Measurements from ENCODE around the gene ARHGDIG. TPM values are rescaled to one million over a fixed set of nuclear protein-coding genes. Genes with fewer than 3 reads are reported as not detected.

Gene ARHGDIG
- total and polyA plus RNA-seq, 4 donors, result 0.75 to 3.1 TPM; not detected in 2

DNA sequence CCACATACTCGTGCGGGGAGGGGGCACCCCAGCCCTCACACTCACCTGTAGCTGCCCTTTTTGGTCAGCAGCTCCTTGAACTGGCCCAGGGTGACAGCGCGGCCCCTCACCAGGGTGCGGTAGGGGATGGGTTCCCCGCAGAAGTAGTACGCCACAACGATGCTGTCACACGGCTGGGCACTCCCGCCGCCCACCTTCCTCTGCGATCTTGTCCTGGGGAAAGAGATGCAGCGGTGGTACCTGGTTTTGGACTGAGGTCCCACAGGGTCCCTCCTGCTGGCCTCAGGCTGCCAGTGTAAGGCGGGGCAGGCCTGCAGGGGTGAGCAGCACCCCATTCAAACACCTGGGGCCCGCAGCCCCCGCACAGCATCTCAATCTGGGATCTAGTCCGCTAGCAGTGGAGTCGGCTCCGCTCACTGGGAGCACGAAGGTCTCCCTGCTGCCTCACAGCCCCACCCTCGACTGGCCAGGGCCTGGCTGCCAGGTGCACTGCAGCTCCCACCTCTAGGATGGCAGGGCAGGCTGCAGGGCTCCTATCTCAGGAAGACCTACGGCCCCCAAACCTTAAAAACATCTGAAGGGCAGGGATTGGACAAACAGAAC is 9.1 kb downstream of the ARHGDIG start:
- ATAC-seq (ENCODE audit: low FRiP score), result no peak
- Histone ChIP-seq H3K36me3 (ENCODE audit: control insufficient read depth in 1 of 2, insufficient read depth in 2 of 2, low read length in 1 of 2) (peaks cover 0 to 2% of the 10 kb centered on the region in 2 donors), H3K4me3 (ENCODE audit: low read length in 2 of 2) (no peak overlapping the region), H3K4me1 (ENCODE audit: control insufficient read depth in 1 of 2, insufficient read depth in 2 of 2, low read length in 2 of 2) (no peaks in the 10 kb centered on the region), H3K27ac (ENCODE audit: low read depth in 1 of 2, low read length in 2 of 2) (no peak overlapping the region), H3K27me3 (ENCODE audit: control insufficient read depth in 1 of 2, insufficient read depth in 2 of 2, low read length in 1 of 2) (no peaks in the 10 kb centered on the region), H3K9me3 (ENCODE audit: control insufficient read depth, low read length) (no peaks in the 10 kb centered on the region)
- DNase-seq, result no peak
- 94 to 95% methylated on average over 22 of the region's 22 CpGs for WGBS, 2 donors
- intact Hi-C loops (cut with DNase I), result no loop called here

DNA sequence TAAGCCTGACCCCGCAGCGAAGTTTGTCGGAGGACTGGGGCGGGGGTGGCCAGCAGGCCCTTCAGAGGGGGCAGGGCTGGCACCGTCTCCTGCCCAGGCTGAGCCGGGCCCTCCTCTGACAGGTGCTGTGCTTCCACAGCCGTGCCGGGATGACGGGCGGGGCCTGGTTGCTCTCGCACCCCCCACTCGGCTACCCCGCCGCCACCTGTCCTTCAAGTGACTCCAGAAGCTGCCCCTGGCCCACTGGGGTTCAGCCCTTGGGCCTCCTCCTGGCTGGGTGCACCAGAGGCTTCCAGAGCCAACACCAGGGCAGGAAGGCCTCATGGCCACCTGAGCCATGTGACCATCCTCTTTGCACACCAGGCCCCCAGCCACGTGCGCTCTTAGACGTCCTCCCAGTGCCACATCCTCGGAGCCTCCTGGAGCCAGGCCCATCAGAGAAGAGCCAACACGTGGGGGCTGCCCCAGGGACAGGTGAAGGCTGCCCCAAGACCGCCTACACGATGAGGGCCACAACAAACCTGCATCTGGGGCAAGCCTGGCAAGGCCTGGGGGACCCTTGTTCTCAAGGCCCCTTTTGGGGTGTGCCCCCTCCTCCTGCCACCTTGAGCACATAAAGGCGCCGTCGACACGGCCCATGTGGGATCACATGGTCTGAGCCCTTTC is 9.8 kb downstream of the ARHGDIG start:
- intact Hi-C loops (cut with DNase I), result no loop called here
- no peak overlapping the region for H3K4me3 ChIP-seq (ENCODE audit: low read length in 2 of 2)
- ATAC-seq (ENCODE audit: low FRiP score) (no peak), DNase-seq (no peak)
- H3K27ac ChIP-seq (ENCODE audit: low read depth in 1 of 2, low read length in 2 of 2), result no peak overlapping the region
- no peaks in the 10 kb centered on the region for H3K4me1 ChIP-seq (ENCODE audit: control insufficient read depth in 1 of 2, insufficient read depth in 2 of 2, low read length in 2 of 2)
- 90 to 91% methylated on average over 25 of the region's 25 CpGs for WGBS, 2 donors
- no peaks in the 10 kb centered on the region for H3K9me3 ChIP-seq (ENCODE audit: control insufficient read depth, low read length)
- peaks cover 0 to 2% of the 10 kb centered on the region in 2 donors for H3K36me3 ChIP-seq (ENCODE audit: control insufficient read depth in 1 of 2, insufficient read depth in 2 of 2, low read length in 1 of 2)
- no peaks in the 10 kb centered on the region for H3K27me3 ChIP-seq (ENCODE audit: control insufficient read depth in 1 of 2, insufficient read depth in 2 of 2, low read length in 1 of 2)

DNA sequence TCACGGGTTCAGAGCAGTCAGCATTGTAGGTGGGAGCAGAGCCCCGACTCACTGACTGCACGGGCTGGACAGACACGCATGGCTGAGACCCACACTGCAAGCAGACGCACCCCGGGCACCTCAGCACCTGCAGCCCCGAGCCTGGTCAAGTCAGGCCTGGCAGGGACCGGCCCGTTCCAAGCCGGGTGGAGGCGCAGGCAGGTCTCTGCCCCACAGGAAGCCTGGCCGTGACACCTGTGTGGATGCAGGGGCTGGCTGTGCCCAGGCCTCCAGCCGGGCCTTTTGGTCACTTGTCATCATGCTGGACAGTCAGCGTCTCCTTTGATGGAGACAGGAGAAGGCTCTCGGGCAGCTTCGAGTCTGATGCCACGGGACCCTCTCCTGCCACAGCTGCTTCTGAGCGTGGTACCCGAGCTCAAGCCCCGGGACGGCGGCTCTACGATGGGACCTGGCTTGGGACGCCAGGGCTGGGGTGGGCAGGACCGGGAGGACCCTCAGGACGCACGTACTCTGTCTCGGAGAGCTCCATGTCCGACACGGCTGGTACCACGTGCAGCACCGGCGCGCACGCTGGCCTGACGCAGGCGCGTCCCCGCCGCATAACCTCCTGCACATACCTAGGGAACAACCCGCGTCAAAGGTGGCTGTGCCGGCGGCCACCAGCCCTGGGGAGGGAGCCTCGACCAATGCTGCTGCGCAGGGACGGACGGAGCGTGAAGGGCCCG is 10.5 kb downstream of the ARHGDIG start:
- Histone ChIP-seq H3K27ac (ENCODE audit: low read depth in 1 of 2, low read length in 2 of 2) (no peak overlapping the region), H3K4me3 (ENCODE audit: low read length in 2 of 2) (no peak overlapping the region), H3K27me3 (ENCODE audit: control insufficient read depth in 1 of 2, insufficient read depth in 2 of 2, low read length in 1 of 2) (no peaks in the 10 kb centered on the region), H3K36me3 (ENCODE audit: control insufficient read depth in 1 of 2, insufficient read depth in 2 of 2, low read length in 1 of 2) (peaks cover 0 to 2% of the 10 kb centered on the region in 2 donors), H3K4me1 (ENCODE audit: control insufficient read depth in 1 of 2, insufficient read depth in 2 of 2, low read length in 2 of 2) (no peaks in the 10 kb centered on the region), H3K9me3 (ENCODE audit: control insufficient read depth, low read length) (no peaks in the 10 kb centered on the region)
- DNase-seq (no peak), ATAC-seq (ENCODE audit: low FRiP score) (no peak)
- intact Hi-C loops (cut with DNase I), result no loop called here
- WGBS, 2 donors, result 94 to 95% methylated on average over 49 to 50 of the region's 50 CpGs

DNA sequence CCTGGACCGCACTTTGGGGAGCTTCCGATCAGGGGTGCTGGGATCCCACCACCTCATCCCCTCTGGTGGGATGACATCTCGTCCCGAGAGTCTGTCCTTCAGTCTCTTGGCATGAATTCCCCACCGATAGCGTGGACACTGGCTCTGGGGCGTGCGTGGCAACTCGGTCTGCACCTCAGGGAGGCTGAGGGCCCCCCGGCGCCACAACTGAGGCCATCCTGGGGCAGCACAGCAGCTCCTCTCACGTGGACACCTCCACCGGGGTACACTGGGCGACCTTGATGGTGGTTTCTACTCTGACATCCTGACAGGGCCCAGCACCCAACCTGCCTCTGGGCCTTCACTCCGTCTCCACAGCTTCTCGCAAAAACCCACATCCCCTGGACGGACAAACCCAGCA is 11.1 kb downstream of the ARHGDIG start:
- ATAC-seq (ENCODE audit: low FRiP score) (no peak), DNase-seq (no peak)
- H3K4me1 ChIP-seq (ENCODE audit: control insufficient read depth in 1 of 2, insufficient read depth in 2 of 2, low read length in 2 of 2), result no peaks in the 10 kb centered on the region
- WGBS, 2 donors, result 90 to 94% methylated on average over 17 of the region's 17 CpGs
- H3K27ac ChIP-seq (ENCODE audit: low read depth in 1 of 2, low read length in 2 of 2), result no peak overlapping the region
- intact Hi-C loops (cut with DNase I), result no loop called here
- no peak overlapping the region for H3K4me3 ChIP-seq (ENCODE audit: low read length in 2 of 2)
- peaks cover 0 to 2% of the 10 kb centered on the region in 2 donors for H3K36me3 ChIP-seq (ENCODE audit: control insufficient read depth in 1 of 2, insufficient read depth in 2 of 2, low read length in 1 of 2)
- H3K9me3 ChIP-seq (ENCODE audit: control insufficient read depth, low read length), result no peaks in the 10 kb centered on the region
- H3K27me3 ChIP-seq (ENCODE audit: control insufficient read depth in 1 of 2, insufficient read depth in 2 of 2, low read length in 1 of 2), result no peaks in the 10 kb centered on the region

DNA sequence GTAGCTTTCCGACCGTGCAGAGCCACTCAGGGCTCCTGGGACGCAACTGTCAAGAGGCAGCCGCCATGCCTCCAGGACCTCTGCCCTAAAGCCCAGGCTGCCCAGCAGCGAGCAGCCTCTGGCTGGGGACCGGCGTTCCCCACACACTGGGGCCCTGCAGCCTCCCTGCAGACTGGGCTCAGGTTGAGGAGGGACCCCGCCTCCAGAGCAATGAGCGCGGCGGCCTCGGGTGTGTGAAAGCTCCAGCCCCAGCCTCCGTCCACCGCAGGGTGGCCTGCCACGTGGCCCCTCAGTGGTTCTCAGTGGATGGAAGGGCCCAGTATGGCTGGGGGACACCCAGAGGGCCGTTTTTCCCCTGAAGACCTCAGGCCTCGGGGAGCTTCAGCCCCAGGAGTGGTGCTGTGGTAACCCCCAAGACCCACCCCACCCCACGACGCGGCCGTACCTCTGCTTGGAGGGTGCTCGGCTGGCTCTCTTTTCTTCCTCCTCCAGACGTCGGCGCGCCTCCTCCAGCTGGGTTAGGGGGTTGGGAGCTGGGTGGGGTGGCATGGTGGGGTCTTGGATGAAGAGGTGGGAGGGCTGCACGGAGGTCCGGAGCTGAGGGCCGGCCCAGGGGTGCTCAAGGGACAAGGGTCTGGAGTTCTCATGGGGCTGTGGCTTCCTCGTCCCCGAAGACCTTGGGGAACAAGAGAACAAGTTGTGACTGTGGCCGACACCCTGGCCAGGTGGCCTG is 12.8 kb downstream of the ARHGDIG start:
- H3K36me3 ChIP-seq (ENCODE audit: control insufficient read depth in 1 of 2, insufficient read depth in 2 of 2, low read length in 1 of 2), result peaks cover 0 to under 1% of the 10 kb centered on the region in 2 donors
- H3K27me3 ChIP-seq (ENCODE audit: control insufficient read depth in 1 of 2, insufficient read depth in 2 of 2, low read length in 1 of 2), result no peaks in the 10 kb centered on the region
- DNase-seq, result no peak
- intact Hi-C loops (cut with DNase I), result no loop called here
- H3K4me3 ChIP-seq (ENCODE audit: low read length in 2 of 2), result no peak overlapping the region
- no peaks in the 10 kb centered on the region for H3K4me1 ChIP-seq (ENCODE audit: control insufficient read depth in 1 of 2, insufficient read depth in 2 of 2, low read length in 2 of 2)
- no peak for ATAC-seq (ENCODE audit: low FRiP score)
- H3K9me3 ChIP-seq (ENCODE audit: control insufficient read depth, low read length), result no peaks in the 10 kb centered on the region
- WGBS, 2 donors, result 91 to 93% methylated on average over 24 to 32 of the region's 32 CpGs
- H3K27ac ChIP-seq (ENCODE audit: low read depth in 1 of 2, low read length in 2 of 2), result no peak overlapping the region

DNA sequence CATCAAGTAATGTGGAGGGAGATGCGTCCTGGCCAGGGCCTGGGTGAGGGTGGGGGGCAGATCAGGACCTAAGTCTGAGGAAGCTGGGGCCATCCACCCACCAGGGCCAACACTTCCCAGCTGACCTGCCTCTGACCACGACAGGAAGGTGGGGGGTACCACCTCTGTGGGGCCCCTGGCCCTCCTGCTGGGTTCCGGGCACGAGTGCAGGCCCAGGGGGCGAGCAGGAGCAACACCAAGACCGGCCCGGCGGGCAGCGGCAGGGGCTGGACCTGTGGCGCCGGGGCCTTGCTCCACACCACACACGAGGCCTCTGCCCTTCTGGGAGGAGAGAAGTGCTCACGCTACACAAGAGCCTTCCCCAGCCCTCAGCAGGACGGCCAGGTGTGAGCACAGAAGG is 15.9 kb downstream of the ARHGDIG start:
- ATAC-seq (ENCODE audit: low FRiP score), result no peak
- intact Hi-C loops (cut with DNase I), result no loop called here
- 95 to 97% methylated on average over 14 of the region's 14 CpGs for WGBS, 2 donors
- Histone ChIP-seq H3K4me1 (ENCODE audit: control insufficient read depth in 1 of 2, insufficient read depth in 2 of 2, low read length in 2 of 2) (no peaks in the 10 kb centered on the region), H3K36me3 (ENCODE audit: control insufficient read depth in 1 of 2, insufficient read depth in 2 of 2, low read length in 1 of 2) (no peaks in the 10 kb centered on the region), H3K4me3 (ENCODE audit: low read length in 2 of 2) (no peak overlapping the region), H3K9me3 (ENCODE audit: control insufficient read depth, low read length) (no peaks in the 10 kb centered on the region), H3K27ac (ENCODE audit: low read depth in 1 of 2, low read length in 2 of 2) (no peak overlapping the region), H3K27me3 (ENCODE audit: control insufficient read depth in 1 of 2, insufficient read depth in 2 of 2, low read length in 1 of 2) (no peaks in the 10 kb centered on the region)
- no peak for DNase-seq

DNA sequence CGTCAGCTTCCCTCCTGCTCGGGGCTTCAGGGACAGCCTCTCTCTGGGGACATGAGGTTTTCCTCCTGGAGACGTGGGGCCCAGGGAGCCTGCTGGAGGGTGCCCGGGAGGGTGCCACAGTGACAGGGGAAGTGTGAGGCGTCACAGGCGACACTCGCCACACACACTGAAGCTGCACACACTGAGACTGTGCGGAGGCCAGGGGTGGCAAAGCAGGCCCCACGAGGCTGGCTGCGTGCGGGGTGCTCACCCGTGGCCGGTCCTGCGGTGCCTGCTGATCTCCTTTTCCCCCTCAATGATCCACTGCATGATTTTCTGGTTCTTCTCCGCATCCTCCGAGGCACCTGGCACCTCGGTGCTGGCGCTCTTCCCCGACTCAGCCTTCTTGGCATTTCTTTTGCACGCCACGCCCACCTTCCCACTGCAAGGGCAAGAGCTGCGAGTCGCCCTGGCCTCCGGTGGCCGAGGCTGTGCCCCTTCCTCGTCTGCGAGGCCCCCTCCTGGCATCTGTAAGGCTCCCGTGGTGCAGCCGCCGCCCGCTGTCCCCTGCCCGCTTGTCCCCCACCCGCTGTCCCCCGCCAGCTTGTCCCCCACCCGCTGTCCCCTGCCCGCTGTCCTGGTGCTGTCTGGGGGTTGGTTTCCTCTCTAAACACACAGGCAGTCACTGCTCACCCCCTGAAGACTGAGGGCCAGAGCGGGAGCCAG is 16.6 kb downstream of the ARHGDIG start:
- intact Hi-C loops (cut with DNase I), result no loop called here
- Histone ChIP-seq H3K36me3 (ENCODE audit: control insufficient read depth in 1 of 2, insufficient read depth in 2 of 2, low read length in 1 of 2) (no peaks in the 10 kb centered on the region), H3K4me1 (ENCODE audit: control insufficient read depth in 1 of 2, insufficient read depth in 2 of 2, low read length in 2 of 2) (no peaks in the 10 kb centered on the region), H3K4me3 (ENCODE audit: low read length in 2 of 2) (no peak overlapping the region), H3K27ac (ENCODE audit: low read depth in 1 of 2, low read length in 2 of 2) (no peak overlapping the region), H3K9me3 (ENCODE audit: control insufficient read depth, low read length) (no peaks in the 10 kb centered on the region), H3K27me3 (ENCODE audit: control insufficient read depth in 1 of 2, insufficient read depth in 2 of 2, low read length in 1 of 2) (no peaks in the 10 kb centered on the region)
- no peak for DNase-seq
- no peak for ATAC-seq (ENCODE audit: low FRiP score)
- WGBS, 2 donors, result 90 to 92% methylated on average over 36 to 37 of the region's 37 CpGs

DNA sequence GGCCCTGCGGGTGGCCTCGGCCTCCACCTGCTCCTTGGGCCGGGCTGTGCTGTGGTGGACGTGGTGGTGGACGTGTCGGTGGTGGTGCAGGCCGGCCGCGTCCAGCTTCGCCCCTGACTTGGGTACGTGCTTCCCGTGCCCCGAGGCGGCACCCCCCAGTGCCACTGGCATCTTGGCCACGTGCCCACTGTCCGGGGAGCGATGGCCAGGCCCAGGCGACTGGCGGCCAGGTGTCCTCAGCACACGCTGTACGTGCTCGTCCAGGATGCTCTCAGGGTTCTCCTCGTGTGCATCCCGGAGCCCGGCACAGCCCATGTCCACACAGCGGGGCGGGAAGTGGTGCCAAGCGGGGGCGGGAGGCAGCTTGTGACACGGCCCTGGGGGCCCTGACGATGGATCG is 17.4 kb downstream of the ARHGDIG start:
- H3K4me1 ChIP-seq (ENCODE audit: control insufficient read depth in 1 of 2, insufficient read depth in 2 of 2, low read length in 2 of 2), result no peaks in the 10 kb centered on the region
- intact Hi-C loops (cut with DNase I), result no loop called here
- no peaks in the 10 kb centered on the region for H3K9me3 ChIP-seq (ENCODE audit: control insufficient read depth, low read length)
- no peak for ATAC-seq (ENCODE audit: low FRiP score)
- 92 to 93% methylated on average over 31 to 32 of the region's 32 CpGs for WGBS, 2 donors
- DNase-seq, result no peak
- no peak overlapping the region for H3K27ac ChIP-seq (ENCODE audit: low read depth in 1 of 2, low read length in 2 of 2)
- H3K4me3 ChIP-seq (ENCODE audit: low read length in 2 of 2), result no peak overlapping the region
- H3K36me3 ChIP-seq (ENCODE audit: control insufficient read depth in 1 of 2, insufficient read depth in 2 of 2, low read length in 1 of 2), result no peaks in the 10 kb centered on the region
- H3K27me3 ChIP-seq (ENCODE audit: control insufficient read depth in 1 of 2, insufficient read depth in 2 of 2, low read length in 1 of 2), result no peaks in the 10 kb centered on the region
